GM12801 (cell line): ENCODE results near the gene RAB30.

Source experiments
- CTCF ChIP-seq: IDR thresholded peaks from one replicate; pipeline ENCODE4 v1.5.1; 2011; ENCODE audit warnings: control low read depth; ENCODE audit not compliant: insufficient read length; ENCODE audit errors: extremely low read depth

The RAB30 gene

GRCh38 chr11:83087035-83087434 lies 15.3 kb upstream of the RAB30 start:
- TF ChIP-seq CTCF = no peak

GRCh38 chr11:83079820-83080219 lies 8.1 kb upstream of the RAB30 start:
- TF ChIP-seq CTCF = no peak

GRCh38 chr11:83078269-83078668 lies 6.6 kb upstream of the RAB30 start:
- TF ChIP-seq CTCF = no peak

GRCh38 chr11:83073884-83074283 lies 2.2 kb upstream of the RAB30 start:
- no peak for TF ChIP-seq CTCF

GRCh38 chr11:83073258-83073657 lies 1.6 kb upstream of the RAB30 start:
- TF ChIP-seq CTCF = no peak

- TF ChIP-seq CTCF = no peak
Measured at GRCh38 chr11:83072350-83073242, 899 bp upstream of the RAB30 start.

GRCh38 chr11:83070731-83071566 lies 748 bp downstream of the RAB30 start:
- TF ChIP-seq CTCF = no peak
